Vagina (tissue), 2 donors: Measurements from ENCODE around the gene CAMK4.

Experiments used
- POLR2A ChIP-seq, 2 donors: fragments of 450-650 bp; IDR thresholded peaks; one replicate each; pipeline ENCODE4 v1.6.1; 2017; ENCODE audit warnings: antibody characterized with exemption in 2 of 2, mild to moderate bottlenecking in 2 of 2, moderate library complexity in 2 of 2
- POLR2AphosphoS5 ChIP-seq, 2 donors: sonication (generic); formaldehyde crosslinking; IDR thresholded peaks; one replicate each; pipeline ENCODE4 v1.9.0; 2017; ENCODE audit warnings: antibody characterized with exemption in 2 of 2, mild to moderate bottlenecking in 2 of 2, low read depth in 1 of 2; ENCODE audit not compliant: insufficient read depth in 1 of 2
- TF ChIP-seq, protein P1 (sequence below), 3 experiments: fragments of 450-650 bp in 2 of 3; fragments of 200-600 bp in 1 of 3; sonication (generic) in 1 of 3; IDR thresholded peaks; one replicate each; pipeline ENCODE4 v1.5.1; 2017 to 2019; ENCODE audit warnings: antibody characterized with exemption in 3 of 3, mild to moderate bottlenecking in 2 of 3, moderate library complexity in 2 of 3

DNA sequence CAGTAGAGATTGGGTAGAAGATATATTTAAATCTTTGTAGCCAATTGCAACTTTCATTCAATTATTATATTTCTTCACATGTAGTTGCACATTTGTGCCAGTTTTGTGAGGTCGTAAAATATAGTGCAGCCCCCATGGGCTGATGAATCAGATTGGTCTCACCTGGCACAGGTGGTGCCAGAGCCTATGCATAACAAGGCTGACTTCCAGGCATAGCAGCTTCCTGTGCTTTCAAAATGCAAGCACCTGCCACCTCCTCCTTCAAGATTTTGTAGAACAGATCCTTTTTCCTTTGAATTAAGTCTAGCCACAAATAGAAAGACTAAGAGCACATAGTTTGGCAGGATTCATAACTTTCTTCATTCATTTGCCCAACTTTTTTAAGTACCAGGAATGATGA, 201.0 kb downstream of the CAMK4 start:
- TF ChIP-seq, protein P1, sequence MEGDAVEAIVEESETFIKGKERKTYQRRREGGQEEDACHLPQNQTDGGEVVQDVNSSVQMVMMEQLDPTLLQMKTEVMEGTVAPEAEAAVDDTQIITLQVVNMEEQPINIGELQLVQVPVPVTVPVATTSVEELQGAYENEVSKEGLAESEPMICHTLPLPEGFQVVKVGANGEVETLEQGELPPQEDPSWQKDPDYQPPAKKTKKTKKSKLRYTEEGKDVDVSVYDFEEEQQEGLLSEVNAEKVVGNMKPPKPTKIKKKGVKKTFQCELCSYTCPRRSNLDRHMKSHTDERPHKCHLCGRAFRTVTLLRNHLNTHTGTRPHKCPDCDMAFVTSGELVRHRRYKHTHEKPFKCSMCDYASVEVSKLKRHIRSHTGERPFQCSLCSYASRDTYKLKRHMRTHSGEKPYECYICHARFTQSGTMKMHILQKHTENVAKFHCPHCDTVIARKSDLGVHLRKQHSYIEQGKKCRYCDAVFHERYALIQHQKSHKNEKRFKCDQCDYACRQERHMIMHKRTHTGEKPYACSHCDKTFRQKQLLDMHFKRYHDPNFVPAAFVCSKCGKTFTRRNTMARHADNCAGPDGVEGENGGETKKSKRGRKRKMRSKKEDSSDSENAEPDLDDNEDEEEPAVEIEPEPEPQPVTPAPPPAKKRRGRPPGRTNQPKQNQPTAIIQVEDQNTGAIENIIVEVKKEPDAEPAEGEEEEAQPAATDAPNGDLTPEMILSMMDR (IDR thresholded peaks at IDR 0.05) = no peak
- TF ChIP-seq POLR2A (IDR thresholded peaks at IDR 0.05) (no peak), POLR2AphosphoS5 (IDR thresholded peaks at IDR 0.05; ENCODE audit: insufficient read depth in 1 of 2, low read depth in 1 of 2) (no peak)
